Activated T-helper 2 cell treated with anti-CD3 and anti-CD28 coated beads, Interferon-gamma antibody, Interleukin-2, Interleukin-4, amounts not matched to agents 10 μg/mL and 5 μg/mL and 100 μg/mL, durations not matched to agents 14 hours and 24 hours and 36 hours (primary cell): Measurements from ENCODE around the gene NKAIN1. TPM values are rescaled to one million over a fixed set of nuclear protein-coding genes. Genes with fewer than 3 reads are reported as not detected.

ENCODE experiments used
- DNase-seq: peaks from one replicate; pipeline ENCODE4 v3.0.0; 2021; ENCODE audit warnings: low spot score
- H3K27ac Mint-ChIP-seq: one replicate; pipeline ENCODE4 v1.8.0; 2021; ENCODE audit warnings: mixed read lengths
- H3K27me3 Mint-ChIP-seq: one replicate; pipeline ENCODE4 v1.8.0; 2021; ENCODE audit warnings: low read depth, mixed read lengths
- H3K36me3 Mint-ChIP-seq: one replicate; pipeline ENCODE4 v1.8.0; 2021; ENCODE audit warnings: low read depth, mixed read lengths
- H3K4me1 Mint-ChIP-seq: one replicate; pipeline ENCODE4 v1.8.0; 2021; ENCODE audit warnings: low read depth, mixed read lengths
- H3K4me3 Mint-ChIP-seq: one replicate; pipeline ENCODE4 v1.8.0; 2021; ENCODE audit warnings: low read depth, mild to moderate bottlenecking, moderate library complexity, mixed read lengths
- H3K9me3 Mint-ChIP-seq: one replicate; pipeline ENCODE4 v1.8.0; 2021; ENCODE audit warnings: mixed read lengths
- intact Hi-C: fragments of 100-400 bp; cut with micrococcal nuclease; formaldehyde crosslinking; loops from one replicate; pipeline ENCODE4 v1.15.1; 2023
- total RNA-seq: library from RNA; stranded (reverse); gene quantifications from 2 replicates; pipeline ENCODE4 v1.2.3, GENCODE V29; 2022

NKAIN1 gene
- total RNA-seq, 1 donor from 2014 or later, result not detected

DNA sequence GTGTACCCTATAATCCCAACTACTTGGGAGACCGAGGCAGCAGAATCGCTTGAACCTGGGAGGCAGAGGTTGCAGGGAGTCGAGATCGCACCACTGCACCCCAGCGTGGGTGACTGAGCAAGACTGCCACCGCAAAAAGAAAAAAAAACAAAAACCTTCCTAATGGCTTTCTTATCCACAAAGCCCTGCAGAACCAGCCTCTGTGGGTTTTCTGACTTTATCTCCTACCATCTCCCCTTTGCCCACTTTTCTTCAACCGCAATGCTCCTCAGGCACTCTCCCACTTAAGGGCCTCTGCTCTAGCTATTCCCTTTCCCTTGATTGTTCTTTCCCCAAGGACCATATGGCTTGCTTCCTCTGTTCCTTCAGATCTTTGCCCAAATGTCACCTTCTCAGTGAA, 106.3 kb downstream of the NKAIN1 start:
- DNase-seq, result no peak
- peaks cover 3% of the 10 kb centered on the region for H3K27me3 Mint-ChIP-seq
- H3K4me1 Mint-ChIP-seq, result no peaks in the 10 kb centered on the region
- no peak overlapping the region for H3K27ac Mint-ChIP-seq
- intact Hi-C loops, result no loop called here
- H3K36me3 Mint-ChIP-seq, result no peaks in the 10 kb centered on the region
- H3K9me3 Mint-ChIP-seq, result no peaks in the 10 kb centered on the region
- H3K4me3 Mint-ChIP-seq, result no peak overlapping the region

Other genes with a start within 250 kb of the NKAIN1 start
- gene PUM1, start 174.2 kb downstream of the NKAIN1 start, total RNA-seq, result 121 and 125 TPM in 2 replicates
- gene SNRNP40, start 56.9 kb upstream of the NKAIN1 start, total RNA-seq, result 115 and 116 TPM in 2 replicates
- 26.2 and 27.2 TPM in 2 replicates for gene ZCCHC17, start 57.1 kb upstream of the NKAIN1 start, total RNA-seq
- gene FABP3, start 133.2 kb upstream of the NKAIN1 start, total RNA-seq, result not detected in 2 replicates
- 0.21 and 0.27 TPM in 2 replicates for gene SERINC2, start 173.3 kb upstream of the NKAIN1 start, total RNA-seq